ENCODE measurements around the gene ATP6V0E1. TPM values are rescaled to one million over a fixed set of nuclear protein-coding genes. Genes with fewer than 3 reads are reported as not detected.

ATP6V0E1 gene
- polyA plus RNA-seq, 1 donor from 2014 or later: 53.0 TPM

DNA sequence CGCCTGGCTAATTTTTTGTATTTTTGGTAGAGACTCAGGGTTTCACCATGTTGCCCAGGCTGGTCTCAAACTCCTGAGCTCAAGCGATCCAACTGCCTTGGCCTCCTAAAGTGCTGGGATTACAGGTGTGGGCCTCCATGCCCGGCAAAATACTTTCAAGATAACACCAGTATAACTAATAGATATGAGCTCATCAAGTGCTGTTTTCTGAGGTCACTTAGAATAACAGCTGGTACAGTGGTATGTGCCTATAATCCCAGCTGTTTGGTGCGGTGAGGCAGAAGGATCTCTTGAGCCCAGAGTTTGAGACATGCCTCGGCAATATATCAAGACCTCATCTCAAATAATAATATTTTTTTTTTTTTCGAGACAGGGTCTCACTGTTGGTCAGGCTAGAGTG is 42.1 kb downstream of the ATP6V0E1 start:
- no peaks in the 10 kb centered on the region for H3K9me2 ChIP-seq (ENCODE audit: insufficient read depth, low read length)
- peaks cover 11% of the 10 kb centered on the region for H3K79me2 ChIP-seq (replicated peaks; ENCODE audit: insufficient read depth, low read length)
- no peak overlapping the region for H3K4me2 ChIP-seq (ENCODE audit: low read length)
- no peaks in the 10 kb centered on the region for H3K27me3 ChIP-seq (ENCODE audit: insufficient read depth, low read depth, low read length)
- H4K20me1 ChIP-seq (ENCODE audit: insufficient read depth): no peaks in the 10 kb centered on the region
- H3K9ac ChIP-seq (ENCODE audit: low read length): no peak overlapping the region
- TF ChIP-seq SMC3 (conservative IDR thresholded peaks at IDR 0.05; ENCODE audit: poor library complexity): no peak
- H3K36me3 ChIP-seq (ENCODE audit: insufficient read depth, low read length): no peaks in the 10 kb centered on the region
- H3K9me3 ChIP-seq (ENCODE audit: low read length): no peaks in the 10 kb centered on the region
- H3F3A ChIP-seq (ENCODE audit: insufficient read depth, low read length, poor library complexity, severe bottlenecking): no peaks in the 10 kb centered on the region
- no peak overlapping the region for H2AFZ ChIP-seq (ENCODE audit: low read depth, low read length)
- H3K27ac ChIP-seq (ENCODE audit: low read length): no peak overlapping the region
- no peak overlapping the region for H3K4me3 ChIP-seq (ENCODE audit: low read length)

- H3K36me3 ChIP-seq (ENCODE audit: insufficient read depth, low read length): no peaks in the 10 kb centered on the region
- no peak overlapping the region for H3K9ac ChIP-seq (ENCODE audit: low read length)
- H3K4me2 ChIP-seq (ENCODE audit: low read length): no peak overlapping the region
- no peaks in the 10 kb centered on the region for H4K20me1 ChIP-seq (ENCODE audit: insufficient read depth)
- no peak overlapping the region for H2AFZ ChIP-seq (ENCODE audit: low read depth, low read length)
- H3F3A ChIP-seq (ENCODE audit: insufficient read depth, low read length, poor library complexity, severe bottlenecking): no peaks in the 10 kb centered on the region
- H3K27ac ChIP-seq (ENCODE audit: low read length): no peak overlapping the region
- H3K4me3 ChIP-seq (ENCODE audit: low read length): no peak overlapping the region
- no peaks in the 10 kb centered on the region for H3K27me3 ChIP-seq (ENCODE audit: insufficient read depth, low read depth, low read length)
- no peaks in the 10 kb centered on the region for H3K9me2 ChIP-seq (ENCODE audit: insufficient read depth, low read length)
- peaks cover 11% of the 10 kb centered on the region for H3K79me2 ChIP-seq (replicated peaks; ENCODE audit: insufficient read depth, low read length)
- no peak for TF ChIP-seq RAD21 (conservative IDR thresholded peaks at IDR 0.05)
- TF ChIP-seq POLR2AphosphoS5 (IDR thresholded peaks at IDR 0.05): no peak
- TF ChIP-seq TAF1 (IDR thresholded peaks at IDR 0.05; ENCODE audit: low read depth): no peak
- no peak for TF ChIP-seq MXI1 (conservative IDR thresholded peaks at IDR 0.05; ENCODE audit: poor library complexity, severe bottlenecking)
- no peak for TF ChIP-seq EZH2 (IDR thresholded peaks at IDR 0.05; ENCODE audit: borderline replicate concordance, insufficient read depth, low read length, poor library complexity, severe bottlenecking)
- no peak for TF ChIP-seq CTCF (IDR thresholded peaks at IDR 0.05; ENCODE audit: poor library complexity, severe bottlenecking)
- TF ChIP-seq REST (IDR thresholded peaks at IDR 0.05; ENCODE audit: borderline replicate concordance): no peak
- TF ChIP-seq SMC3 (conservative IDR thresholded peaks at IDR 0.05; ENCODE audit: poor library complexity): no peak
- TF ChIP-seq EP300 (conservative IDR thresholded peaks at IDR 0.05; ENCODE audit: poor library complexity, severe bottlenecking): no peak
- no peaks in the 10 kb centered on the region for H3K9me3 ChIP-seq (ENCODE audit: low read length)
These were observed 44.3 kb downstream of the ATP6V0E1 start for GRCh38 chr5:173027905-173028304.

DNA sequence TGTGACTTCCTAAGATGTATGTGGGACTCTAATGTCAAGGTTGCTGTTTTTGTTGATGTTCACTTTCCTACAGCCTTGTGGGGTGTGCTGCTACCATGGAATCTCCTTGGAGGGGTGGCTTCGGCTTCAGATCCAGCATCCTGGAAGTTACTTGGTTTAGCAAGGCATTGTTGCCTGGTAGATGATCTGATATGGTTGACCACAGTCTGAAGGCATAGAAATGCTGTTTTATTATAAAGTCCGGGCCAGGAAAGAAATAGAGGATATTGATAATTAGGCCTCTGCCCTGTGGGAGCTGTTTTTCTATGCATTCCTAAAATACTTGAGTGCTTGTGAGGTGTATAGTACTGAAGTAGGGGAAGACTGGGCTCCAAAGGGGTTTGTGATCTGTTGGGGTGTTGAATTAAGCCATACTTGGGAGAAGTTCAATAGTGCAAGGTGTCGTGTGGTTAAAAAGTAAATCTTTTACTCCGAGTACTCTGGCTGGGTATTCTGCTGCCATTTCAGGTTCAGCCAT is 45.3 kb downstream of the ATP6V0E1 start:
- H2AFZ ChIP-seq (ENCODE audit: low read depth, low read length): no peak overlapping the region
- no peaks in the 10 kb centered on the region for H3K27me3 ChIP-seq (ENCODE audit: insufficient read depth, low read depth, low read length)
- H4K20me1 ChIP-seq (ENCODE audit: insufficient read depth): no peaks in the 10 kb centered on the region
- no peaks in the 10 kb centered on the region for H3K9me2 ChIP-seq (ENCODE audit: insufficient read depth, low read length)
- H3K36me3 ChIP-seq (ENCODE audit: insufficient read depth, low read length): no peaks in the 10 kb centered on the region
- H3F3A ChIP-seq (ENCODE audit: insufficient read depth, low read length, poor library complexity, severe bottlenecking): no peaks in the 10 kb centered on the region
- H3K4me3 ChIP-seq (ENCODE audit: low read length): no peak overlapping the region
- H3K4me2 ChIP-seq (ENCODE audit: low read length): no peak overlapping the region
- peaks cover 11% of the 10 kb centered on the region for H3K79me2 ChIP-seq (replicated peaks; ENCODE audit: insufficient read depth, low read length)
- no peak for TF ChIP-seq EP300 (conservative IDR thresholded peaks at IDR 0.05; ENCODE audit: poor library complexity, severe bottlenecking)
- TF ChIP-seq POLR2AphosphoS5 (IDR thresholded peaks at IDR 0.05): no peak
- H3K27ac ChIP-seq (ENCODE audit: low read length): no peak overlapping the region
- no peaks in the 10 kb centered on the region for H3K9me3 ChIP-seq (ENCODE audit: low read length)
- no peak overlapping the region for H3K9ac ChIP-seq (ENCODE audit: low read length)
